GM23248 (cell line): ENCODE results near the gene PDGFB. TPM values are rescaled to one million over a fixed set of nuclear protein-coding genes. Genes with fewer than 3 reads are reported as not detected.

ENCODE experiments used
- DNase-seq: peaks from one replicate; pipeline ENCODE4 v3.0.0-alpha.2; 2015
- H2AFZ ChIP-seq: fragments of 200-600 bp; sonication (generic); 2 replicates; pipeline ENCODE4 v1.6.1; 2016; ENCODE audit warnings: antibody characterized with exemption
- H3F3A ChIP-seq: fragments of 200-600 bp; sonication (generic); 2 replicates; pipeline ENCODE4 v1.6.1; 2016; ENCODE audit warnings: mild to moderate bottlenecking, antibody characterized with exemption, mixed run types; ENCODE audit not compliant: insufficient read depth
- H3K27ac ChIP-seq: fragments of 200-600 bp; sonication (generic); 2 replicates; pipeline ENCODE4 v1.5.1; 2016; ENCODE audit warnings: mild to moderate bottlenecking
- H3K27me3 ChIP-seq: fragments of 200-600 bp; sonication (generic); replicated peaks from 2 replicates; pipeline ENCODE4 v1.6.1; 2016; ENCODE audit warnings: mild to moderate bottlenecking; ENCODE audit not compliant: insufficient read depth
- H3K36me3 ChIP-seq: fragments of 200-600 bp; sonication (generic); 2 replicates; pipeline ENCODE4 v1.6.1; 2016; ENCODE audit warnings: low read depth, mild to moderate bottlenecking
- H3K4me1 ChIP-seq: fragments of 200-600 bp; sonication (generic); 2 replicates; pipeline ENCODE4 v1.6.1; 2016; ENCODE audit warnings: mild to moderate bottlenecking; ENCODE audit not compliant: insufficient read depth
- H3K4me2 ChIP-seq: fragments of 200-600 bp; sonication (generic); one replicate; pipeline ENCODE4 v1.6.1; 2016; ENCODE audit warnings: mild to moderate bottlenecking; ENCODE audit not compliant: unreplicated experiment
- H3K4me3 ChIP-seq: fragments of 200-600 bp; sonication (generic); 2 replicates; pipeline ENCODE4 v1.5.1; 2016; ENCODE audit warnings: mild to moderate bottlenecking
- H3K79me2 ChIP-seq: fragments of 200-600 bp; sonication (generic); 2 replicates; pipeline ENCODE4 v1.6.1; 2016; ENCODE audit warnings: mild to moderate bottlenecking; ENCODE audit not compliant: insufficient read depth
- H3K9ac ChIP-seq: fragments of 200-600 bp; sonication (generic); 2 replicates; pipeline ENCODE4 v1.6.1; 2016; ENCODE audit warnings: mild to moderate bottlenecking
- H3K9me2 ChIP-seq: fragments of 200-600 bp; sonication (generic); 2 replicates; pipeline ENCODE4 v1.6.1; 2016; ENCODE audit warnings: mixed run types, mild to moderate bottlenecking, moderate library complexity; ENCODE audit not compliant: insufficient read depth
- H3K9me3 ChIP-seq: fragments of 200-600 bp; sonication (generic); one replicate; pipeline ENCODE4 v1.6.1; 2017; ENCODE audit warnings: low read depth
- H4K20me1 ChIP-seq: fragments of 200-600 bp; sonication (generic); 2 replicates; pipeline ENCODE4 v1.6.0; 2016; ENCODE audit not compliant: insufficient read depth
- EZH2 ChIP-seq: fragments of 200-600 bp; sonication (generic); IDR thresholded peaks from 2 replicates; pipeline ENCODE4 v1.6.1; 2018; ENCODE audit warnings: antibody characterized with exemption, mild to moderate bottlenecking; ENCODE audit not compliant: insufficient read depth, poor library complexity, severe bottlenecking
- EZH2phosphoT487 ChIP-seq: fragments of 200-600 bp; sonication (generic); IDR thresholded peaks from 2 replicates; pipeline ENCODE4 v1.6.1; 2018; ENCODE audit warnings: antibody characterized with exemption, moderate library complexity, mild to moderate bottlenecking, low read depth; ENCODE audit not compliant: insufficient read depth
- WGBS, 2 experiments: methylation state at CpG; one replicate each; pipeline ENCODE4 v1.1.6; 2015 to 2017; ENCODE audit warnings: low lambda C conversion rate in 2 of 2, low coverage in 1 of 2; ENCODE audit errors: missing lambda C conversion rate in 2 of 2; 5-methylcytosine and 5-hydroxymethylcytosine counted together
- in situ Hi-C: fragments of 300-500 bp; cut with MboI; formaldehyde crosslinking; loops from 2 replicates; pipeline ENCODE4 v1.15.0; 2020
- polyA plus RNA-seq: library from polyadenylated mRNA; unstranded; fragments of >200 nt; fragmentation: Nextera tagmentation; extraction: Ambion mirVana; gene quantifications from 2 replicates; pipeline ENCODE4 v1.2.1, GENCODE V29; 2016
- total RNA-seq: library from RNA; depleted of rRNA; stranded (reverse); fragments of >200 nt; shearing (Covaris generic); gene quantifications from 2 replicates; pipeline ENCODE4 v1.2.3, GENCODE V29; 2014

Gene PDGFB
- total and polyA plus RNA-seq, 2 experiments from 2014 or later = 0.14 TPM; not detected in 1

DNA sequence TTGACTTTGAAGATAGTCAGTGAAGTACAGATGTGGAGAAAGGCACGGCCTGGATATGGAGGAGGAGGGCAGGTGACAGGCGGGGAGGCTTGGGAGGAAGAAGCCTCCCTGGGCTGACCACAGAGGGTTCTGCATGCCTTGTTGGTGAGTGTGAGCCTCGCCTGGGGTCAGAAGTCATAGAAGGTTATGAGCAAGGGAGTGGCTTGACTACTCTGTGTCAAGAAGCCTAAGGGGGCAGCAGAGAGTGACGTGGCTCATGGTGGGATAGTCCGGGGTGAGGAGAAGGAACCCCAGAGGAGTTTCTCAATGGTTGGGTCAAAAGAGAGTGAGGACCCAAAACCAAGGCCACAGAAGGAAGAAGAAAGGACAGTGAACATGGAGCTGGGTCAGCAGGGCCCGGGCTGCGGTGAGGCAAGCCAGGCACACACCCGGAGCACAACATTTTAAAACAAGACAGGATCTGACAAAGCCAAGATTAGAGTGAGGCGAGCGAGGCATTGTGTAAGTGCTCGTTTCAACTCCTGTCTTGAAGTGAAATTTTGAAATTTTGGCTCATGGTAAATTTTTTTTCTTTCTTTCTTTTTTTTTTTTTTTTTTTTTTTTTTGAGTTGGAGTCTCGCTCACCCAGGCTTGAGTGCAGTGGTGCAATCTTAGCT is 31.9 kb downstream of the PDGFB start:
- no peak for TF ChIP-seq EZH2phosphoT487
- TF ChIP-seq EZH2 = no peak
- Histone ChIP-seq H3K79me2 (no peaks in the 10 kb centered on the region), H2AFZ (no peak overlapping the region), H3K36me3 (no peaks in the 10 kb centered on the region), H3K4me2 (no peak overlapping the region), H3K9me3 (no peaks in the 10 kb centered on the region), H3K27ac (no peak overlapping the region), H3F3A (no peaks in the 10 kb centered on the region), H3K4me1 (no peaks in the 10 kb centered on the region; the same call in 1 of the 2 replicates), H3K27me3 (no peaks in the 10 kb centered on the region), H4K20me1 (no peaks in the 10 kb centered on the region), H3K9me2 (no peaks in the 10 kb centered on the region), H3K9ac (no peak overlapping the region), H3K4me3 (no peak overlapping the region)
- 85 to 90% methylated on average over 12 of the region's 12 CpGs for WGBS, 2 experiments
- in situ Hi-C loops = no loop called here
- DNase-seq = no peak

DNA sequence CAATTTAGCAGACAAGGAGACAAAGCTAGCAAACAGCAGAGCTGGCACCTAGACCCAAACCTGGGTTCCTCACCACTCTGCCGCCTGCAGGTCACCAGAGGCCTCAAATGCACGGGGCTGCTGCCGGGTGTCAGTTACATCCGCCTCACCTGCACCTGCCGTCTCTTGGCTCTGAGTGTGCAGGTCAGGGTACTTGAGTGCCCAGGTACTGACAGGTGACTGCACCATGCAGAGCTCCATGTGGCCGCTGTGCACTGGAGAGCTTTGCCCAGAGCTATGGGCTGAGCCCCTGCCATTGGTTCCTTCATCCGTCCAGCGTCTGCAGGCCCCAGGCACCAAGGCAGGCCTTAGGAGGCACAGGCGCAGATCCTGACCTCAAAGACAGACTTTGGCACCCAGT is 35.0 kb downstream of the PDGFB start:
- H3K79me2 ChIP-seq = no peaks in the 10 kb centered on the region
- no peaks in the 10 kb centered on the region for H3K27me3 ChIP-seq
- H3K4me3 ChIP-seq = no peak overlapping the region
- H3F3A ChIP-seq = no peaks in the 10 kb centered on the region
- no peak overlapping the region for H3K4me2 ChIP-seq
- in situ Hi-C loops = no loop called here
- no peak overlapping the region for H3K27ac ChIP-seq
- 97 to 98% methylated on average over 9 of the region's 9 CpGs for WGBS, 2 experiments
- DNase-seq = no peak
- H4K20me1 ChIP-seq = no peaks in the 10 kb centered on the region
- no peaks in the 10 kb centered on the region for H3K36me3 ChIP-seq
- H3K9me3 ChIP-seq = no peaks in the 10 kb centered on the region
- peaks cover 8% of the 10 kb centered on the region for H3K4me1 ChIP-seq
- no peak overlapping the region for H3K9ac ChIP-seq
- H2AFZ ChIP-seq = no peak overlapping the region
- no peak for TF ChIP-seq EZH2
- no peak for TF ChIP-seq EZH2phosphoT487
- no peaks in the 10 kb centered on the region for H3K9me2 ChIP-seq

DNA sequence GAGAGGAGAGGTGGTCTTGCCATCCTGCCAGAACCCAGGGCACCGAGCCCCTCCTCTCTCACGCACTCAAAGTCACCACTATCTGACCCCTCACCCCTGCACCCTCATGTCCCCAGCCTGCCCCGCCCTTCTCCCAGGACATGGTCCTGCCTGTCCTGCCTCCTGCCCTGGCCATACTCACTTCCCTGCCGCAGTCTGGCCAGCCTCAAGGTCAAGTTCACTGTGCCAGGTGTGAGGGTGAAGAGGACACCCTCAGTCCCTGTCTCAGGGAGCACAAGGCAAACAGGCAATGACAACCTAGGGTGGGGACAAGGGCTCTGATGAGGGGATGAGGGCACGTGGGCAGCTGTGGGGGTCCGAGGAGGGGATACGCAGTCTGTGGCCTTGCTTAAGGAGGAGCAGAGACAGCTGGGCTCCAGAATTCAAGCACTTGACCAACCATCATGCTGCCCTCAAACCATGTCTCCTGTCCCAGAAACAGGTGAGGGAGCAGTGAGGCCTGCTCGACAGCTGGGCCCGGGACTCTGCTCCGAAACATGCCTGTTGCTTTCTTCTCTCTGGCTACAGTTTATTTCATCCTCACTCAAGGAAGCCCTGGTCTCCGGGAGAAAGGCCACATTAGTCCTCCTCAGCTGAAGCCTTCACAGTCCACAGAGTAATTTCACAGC is 36.6 kb downstream of the PDGFB start:
- H3K9me2 ChIP-seq = no peaks in the 10 kb centered on the region
- no peaks in the 10 kb centered on the region for H3K36me3 ChIP-seq
- no peak for DNase-seq
- H3K4me2 ChIP-seq = no peak overlapping the region
- no peak overlapping the region for H3K27ac ChIP-seq
- H4K20me1 ChIP-seq = no peaks in the 10 kb centered on the region
- 78 to 89% methylated on average over 11 of the region's 11 CpGs for WGBS, 2 experiments
- H3K4me1 ChIP-seq = peaks cover 10% of the 10 kb centered on the region
- no peaks in the 10 kb centered on the region for H3K9me3 ChIP-seq
- H3K27me3 ChIP-seq = no peaks in the 10 kb centered on the region
- no peak overlapping the region for H3K4me3 ChIP-seq
- TF ChIP-seq EZH2phosphoT487 = no peak
- H3K9ac ChIP-seq = no peak overlapping the region
- no peak overlapping the region for H2AFZ ChIP-seq
- in situ Hi-C loops = no loop called here
- H3F3A ChIP-seq = no peaks in the 10 kb centered on the region
- H3K79me2 ChIP-seq = no peaks in the 10 kb centered on the region

DNA sequence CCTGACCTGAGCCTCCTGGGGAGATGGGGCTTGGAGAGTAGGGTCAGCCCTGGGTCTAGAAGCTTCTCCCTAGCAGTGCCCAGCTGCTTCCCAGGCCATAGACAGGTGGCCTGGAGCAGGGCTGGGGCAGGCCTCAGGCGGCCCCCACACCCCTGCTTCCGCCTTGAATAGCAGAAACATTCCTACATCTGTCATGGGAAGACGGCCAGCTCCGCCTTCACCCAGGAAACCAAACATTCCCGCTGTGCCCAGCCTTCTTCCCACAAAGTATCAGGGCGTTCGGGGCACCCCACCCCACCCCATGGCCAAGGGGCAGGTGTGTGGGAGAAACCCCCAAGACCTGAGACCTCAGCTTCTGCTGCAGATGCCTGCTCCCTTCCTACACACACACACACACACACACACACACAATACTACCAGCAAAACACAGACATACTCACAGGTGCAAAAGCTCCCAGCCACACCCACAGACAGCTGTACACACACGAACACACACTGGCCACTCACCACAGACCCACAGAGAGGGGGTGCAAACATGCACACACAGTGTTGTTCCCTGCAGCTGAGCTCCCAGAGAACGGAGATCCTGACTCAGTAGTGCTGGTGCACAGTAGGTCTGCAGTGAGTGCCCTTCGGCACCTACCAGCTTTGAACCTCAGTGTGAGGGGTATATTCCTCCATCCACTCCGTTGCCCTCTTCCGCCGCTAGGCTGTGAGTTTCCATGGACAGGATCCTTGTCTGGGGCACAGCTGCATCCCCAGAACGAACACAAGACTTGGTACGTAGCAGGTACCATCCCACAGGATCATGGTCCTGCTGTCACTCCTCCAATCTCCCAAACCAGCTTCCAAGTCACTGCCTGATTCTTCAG is 37.4 kb downstream of the PDGFB start:
- Histone ChIP-seq H3K27me3 (no peaks in the 10 kb centered on the region), H3K4me1 (peaks cover 18% of the 10 kb centered on the region), H3K36me3 (no peaks in the 10 kb centered on the region), H3F3A (0 out of 2 replicates have a peak, but pooled peaks cover 3% of the 10 kb centered on the region), H3K4me2 (no peak overlapping the region), H3K4me3 (no peak overlapping the region), H3K27ac (no peak overlapping the region), H3K9me3 (no peaks in the 10 kb centered on the region), H4K20me1 (no peaks in the 10 kb centered on the region), H3K9ac (no peak overlapping the region), H2AFZ (no peak overlapping the region), H3K9me2 (no peaks in the 10 kb centered on the region), H3K79me2 (no peaks in the 10 kb centered on the region)
- in situ Hi-C loops = no loop called here
- no peak for DNase-seq
- WGBS, 2 experiments = 77 to 78% methylated on average over 12 to 15 of the region's 15 CpGs
- TF ChIP-seq EZH2 (no peak), EZH2phosphoT487 (no peak)
